ENCODE data around the gene COX14.
"Not testable (repeated sequence)": the region's sequence is repeated elsewhere in the genome, so short reads cannot be mapped to it uniquely, and the experiment has no call there.

The COX14 gene

GRCh38 chr12:50111693-50112455, at the start of gene COX14:
Gene COX14, plus strand, starts transcription at chr12:50112236. Its CDS starts 7,808 bp downstream, at chr12:50120044.
- peak; percentile 99 for DNase-seq (ENCODE audit: low read depth)

GRCh38 chr12:50062728-50063460, 49.1 kb upstream of the COX14 start:
- no peak for DNase-seq (ENCODE audit: low read depth)

DNA sequence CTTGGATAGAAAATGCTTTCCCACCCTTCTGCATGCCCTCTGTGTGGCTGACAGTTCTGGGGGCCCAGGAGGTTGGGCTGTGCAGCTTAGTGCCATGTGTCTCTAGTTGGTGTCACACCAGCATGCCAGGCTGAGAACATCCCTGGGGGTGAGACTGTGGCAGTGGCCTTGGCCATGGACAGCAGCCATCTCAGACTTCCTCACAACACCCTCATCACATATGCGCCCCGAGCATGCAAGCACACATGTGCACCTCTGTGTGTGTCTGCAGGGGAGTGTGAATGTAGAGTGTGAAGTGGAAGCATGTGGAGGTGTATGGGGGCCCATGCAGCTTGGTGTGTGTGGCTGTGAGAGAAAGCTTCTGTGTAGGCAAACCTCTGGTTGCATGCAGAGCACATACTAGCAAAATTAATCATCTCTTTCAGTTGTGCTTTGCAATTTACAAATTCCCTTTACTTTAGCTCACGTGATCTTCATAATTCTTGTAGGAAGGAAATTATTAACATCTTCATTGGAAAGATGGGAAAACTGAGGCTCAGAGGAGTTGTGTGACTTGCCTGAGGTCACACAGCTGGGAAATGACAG, 46.2 kb upstream of the COX14 start:
- no peak for DNase-seq (ENCODE audit: low read depth)

GRCh38 chr12:50066402-50066801, 45.6 kb upstream of the COX14 start:
- peak; percentile 64 for DNase-seq (ENCODE audit: low read depth)

DNA sequence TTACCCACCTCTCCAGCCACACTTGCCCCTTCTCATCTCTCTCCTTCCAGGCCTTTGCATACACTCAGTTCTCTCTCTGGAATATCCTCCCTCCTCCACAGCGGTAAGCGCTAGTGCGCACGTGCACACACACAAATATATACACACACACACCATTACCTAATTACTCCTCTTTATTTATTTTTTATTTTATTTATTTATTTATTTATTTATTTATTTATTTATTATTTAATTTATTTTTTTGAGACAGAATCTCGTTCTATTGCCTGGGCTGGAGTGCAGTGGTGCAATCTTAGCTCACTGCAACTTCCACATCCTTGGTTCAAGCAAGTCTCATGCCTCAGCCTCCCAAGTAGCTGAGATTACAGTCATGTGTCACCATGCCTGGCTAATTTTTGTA, 43.0 kb upstream of the COX14 start:
- no peak for DNase-seq (ENCODE audit: low read depth)

DNA sequence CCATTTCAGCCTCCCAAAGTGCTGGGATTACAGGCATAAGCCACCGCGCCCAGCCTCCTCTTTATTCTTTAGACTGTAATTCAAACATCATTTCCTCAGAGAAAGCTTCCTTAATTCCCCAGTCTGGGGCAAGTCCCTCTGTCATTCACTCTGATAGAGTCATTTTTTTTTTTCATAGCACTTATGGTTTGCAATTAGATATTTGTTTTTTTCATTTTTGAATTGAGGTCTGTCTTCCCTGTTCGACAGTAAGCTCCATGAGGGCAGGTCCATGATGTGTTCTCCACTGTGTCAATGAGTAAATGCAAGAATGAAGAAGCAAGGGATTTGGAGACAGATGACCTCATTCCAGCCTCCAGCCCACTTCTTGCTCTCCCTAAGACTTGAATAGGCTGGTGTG, 42.5 kb upstream of the COX14 start:
- no peak for DNase-seq (ENCODE audit: low read depth)

DNA sequence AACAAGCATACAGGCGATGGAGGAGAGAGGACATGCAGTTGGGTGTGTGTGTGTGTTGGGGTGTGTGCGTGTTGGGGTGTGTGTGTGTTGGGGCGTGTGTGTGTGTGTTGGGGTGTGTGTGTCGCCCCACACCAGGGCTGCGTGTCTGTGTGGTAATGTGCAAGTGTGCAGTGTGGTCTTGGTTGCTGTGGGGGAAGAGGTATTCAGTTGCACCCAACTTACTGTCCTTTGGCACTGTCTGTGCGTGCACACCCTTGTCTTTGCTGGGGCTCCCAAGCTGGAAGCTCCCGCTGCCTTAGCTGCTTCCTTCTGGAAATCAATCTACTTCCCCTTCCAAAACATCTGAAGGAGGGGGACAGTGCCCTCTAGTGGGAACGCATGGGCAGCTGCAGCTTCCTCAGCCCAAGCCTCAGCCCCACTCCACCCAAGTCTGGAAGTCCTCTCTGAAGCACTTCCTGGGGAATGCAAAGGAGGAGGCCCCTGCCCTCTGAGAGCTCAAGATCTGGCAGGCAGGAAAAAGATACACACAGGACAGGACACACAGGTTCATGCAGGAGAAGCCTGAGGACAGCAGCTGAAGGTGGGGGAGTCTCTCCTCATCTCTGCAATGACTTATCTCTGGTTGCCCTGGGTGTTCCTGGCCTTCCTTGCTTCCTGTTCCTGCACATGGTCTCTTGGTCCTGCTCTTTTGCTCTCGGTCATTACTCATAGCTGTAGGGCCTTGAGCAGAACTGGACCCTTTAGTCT, 41.5 kb upstream of the COX14 start:
- peak; percentile 83 for DNase-seq (ENCODE audit: low read depth)

DNA sequence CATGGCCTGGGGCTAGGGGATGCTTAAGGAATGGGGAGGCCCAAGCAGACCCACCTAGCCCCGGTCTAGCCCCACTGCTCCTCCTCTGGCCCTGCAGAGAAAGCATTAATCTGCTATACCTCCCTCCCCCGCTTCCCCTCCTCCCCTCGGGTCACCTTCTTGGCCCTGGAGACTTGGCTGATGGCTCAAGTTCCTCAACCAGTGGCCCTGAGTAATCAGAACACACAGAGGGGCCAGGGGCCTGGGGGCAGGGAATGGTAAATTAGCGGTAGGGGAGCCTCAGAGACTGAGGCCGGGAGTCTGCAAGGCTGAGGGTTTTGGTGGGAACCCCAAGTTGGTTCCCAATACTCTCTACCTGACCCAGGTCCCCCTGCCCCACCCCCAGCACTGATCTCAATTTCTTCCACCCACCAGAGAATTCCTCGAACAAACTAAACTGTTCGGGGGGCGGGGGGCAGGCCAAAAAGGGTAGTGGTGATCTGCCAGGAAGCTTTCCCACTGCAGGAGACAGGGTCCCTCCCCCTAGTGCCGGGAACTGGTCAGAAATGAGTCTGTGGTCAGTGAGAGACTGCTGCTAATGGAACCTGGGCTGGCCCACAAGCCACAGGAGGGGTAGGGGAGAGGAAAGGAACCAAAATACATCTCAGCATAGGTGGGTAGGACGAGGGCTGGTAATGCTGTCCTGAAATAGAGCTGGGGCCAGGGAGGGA, 39.7 kb upstream of the COX14 start:
- DNase-seq (ENCODE audit: low read depth), result no peak

- no peak for DNase-seq (ENCODE audit: low read depth)
Observed at GRCh38 chr12:50073206-50073605, 38.8 kb upstream of the COX14 start.

- no peak for DNase-seq (ENCODE audit: low read depth)
Observed at GRCh38 chr12:50073712-50074111, 38.3 kb upstream of the COX14 start.

DNA sequence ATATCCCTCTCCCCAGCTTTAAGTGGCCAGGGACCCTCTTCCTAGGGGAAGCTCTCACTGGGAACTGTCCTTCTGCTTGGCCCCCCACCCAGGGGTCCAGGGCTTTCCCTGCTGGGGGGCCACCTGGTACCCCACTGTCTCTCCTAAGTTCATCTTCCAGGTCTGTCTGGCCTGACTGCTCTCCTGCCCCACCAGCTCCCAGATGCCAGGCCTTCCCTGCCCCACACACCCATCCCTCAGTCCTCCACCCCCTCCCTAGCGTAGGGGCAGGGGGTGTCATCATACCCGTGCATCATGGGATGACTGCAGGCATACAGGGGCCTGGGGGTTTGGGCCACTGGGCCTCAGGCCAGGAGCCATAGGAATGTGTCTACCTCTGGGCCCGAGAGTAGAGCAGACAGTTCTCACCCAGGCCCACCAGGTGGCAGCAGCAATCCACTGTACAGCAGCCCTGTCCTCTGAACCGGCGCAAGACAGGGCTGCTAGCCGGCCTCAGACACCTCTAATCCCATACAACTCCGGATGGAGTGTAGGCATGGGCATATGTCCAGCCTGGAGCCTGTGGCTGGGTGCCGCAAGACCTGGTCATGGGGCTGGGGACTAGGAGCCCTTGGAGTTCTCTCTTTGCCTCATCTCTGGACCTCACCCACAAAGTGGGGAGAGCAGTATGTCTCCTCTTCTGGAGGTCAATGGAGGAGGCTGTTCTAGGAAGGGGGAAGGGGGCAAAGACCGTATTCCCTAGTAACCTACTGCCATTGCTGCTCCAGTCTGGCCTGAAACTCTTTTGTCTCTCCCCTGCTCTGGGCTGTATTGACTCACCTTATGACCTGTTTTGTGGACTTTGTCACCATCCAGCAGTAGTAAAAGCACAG, 36.9 kb upstream of the COX14 start:
- peak; percentile 69 for DNase-seq (ENCODE audit: low read depth)

GRCh38 chr12:50075808-50076170, 36.2 kb upstream of the COX14 start:
- no peak for DNase-seq (ENCODE audit: low read depth)

GRCh38 chr12:50077099-50077498, 34.9 kb upstream of the COX14 start:
- DNase-seq (ENCODE audit: low read depth), result no peak

DNA sequence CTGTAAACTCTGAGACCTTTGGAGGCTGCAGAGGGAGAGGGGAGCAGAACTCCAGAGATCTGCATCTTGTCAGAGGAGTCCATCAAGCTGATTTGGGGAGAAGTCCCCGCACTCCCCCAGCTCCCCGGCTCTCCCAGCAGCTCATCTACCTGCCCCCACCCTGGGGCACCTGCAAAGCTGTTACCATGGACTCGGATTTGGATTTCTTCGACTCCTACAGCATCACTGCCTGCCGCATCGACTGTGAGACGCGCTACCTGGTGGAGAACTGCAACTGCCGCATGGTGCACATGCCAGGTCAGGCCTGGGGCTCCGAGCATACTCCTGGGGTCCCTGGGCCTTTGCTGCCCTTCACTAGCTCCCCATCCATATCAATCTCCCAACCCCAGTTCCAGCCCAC, 33.8 kb upstream of the COX14 start:
- no peak for DNase-seq (ENCODE audit: low read depth)

DNA sequence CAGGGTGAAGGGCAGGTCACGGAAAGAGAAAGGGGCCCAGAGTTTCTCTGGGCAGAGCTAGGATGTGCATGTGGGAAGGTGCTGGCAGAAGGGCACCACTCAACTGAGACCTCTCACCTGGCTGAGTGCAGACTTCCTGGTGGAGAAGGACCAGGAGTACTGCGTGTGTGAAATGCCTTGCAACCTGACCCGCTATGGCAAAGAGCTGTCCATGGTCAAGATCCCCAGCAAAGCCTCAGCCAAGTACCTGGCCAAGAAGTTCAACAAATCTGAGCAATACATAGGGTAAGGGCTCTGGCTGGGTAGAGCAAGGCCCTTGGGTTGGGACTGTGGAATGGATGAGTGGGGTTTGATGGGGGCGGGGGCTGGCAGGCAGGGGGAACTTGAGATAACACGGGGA, 32.3 kb upstream of the COX14 start:
- DNase-seq (ENCODE audit: low read depth), result no peak

- no peak for DNase-seq (ENCODE audit: low read depth)
Observed at GRCh38 chr12:50081096-50081808, 30.8 kb upstream of the COX14 start.

GRCh38 chr12:50082644-50083043, 29.4 kb upstream of the COX14 start:
- DNase-seq (ENCODE audit: low read depth), result no peak

GRCh38 chr12:50083301-50083700, 28.7 kb upstream of the COX14 start:
- no peak for DNase-seq (ENCODE audit: low read depth)

GRCh38 chr12:50084409-50084774, 27.6 kb upstream of the COX14 start:
- DNase-seq (ENCODE audit: low read depth), result not testable (repeated sequence)
